HepG2 (cell line): ENCODE results near the gene NYAP1. TPM values are rescaled to one million over a fixed set of nuclear protein-coding genes. Genes with fewer than 3 reads are reported as not detected.

Experiments used
- ARNT ChIP-seq: fragments of 450-650 bp; IDR thresholded peaks from 2 replicates; pipeline ENCODE4 v1.6.1; 2017
- FOXJ3 ChIP-seq: sonication (generic); formaldehyde crosslinking; IDR thresholded peaks from 2 replicates; pipeline ENCODE4 v1.4.0; 2020; ENCODE audit warnings: missing genetic modification reagents, mild to moderate bottlenecking, borderline replicate concordance
- FOXM1 ChIP-seq: sonication (generic); formaldehyde crosslinking; IDR thresholded peaks from 2 replicates; pipeline ENCODE4 v1.5.0; 2020; ENCODE audit warnings: missing genetic modification reagents
- KDM5B ChIP-seq: sonication (generic); formaldehyde crosslinking; IDR thresholded peaks from 2 replicates; pipeline ENCODE4 v1.4.0; 2020; ENCODE audit warnings: missing genetic modification reagents, mild to moderate bottlenecking, borderline replicate concordance
- MYC ChIP-seq: sonication (generic); formaldehyde crosslinking; IDR thresholded peaks from 2 replicates; pipeline ENCODE4 v1.9.0; 2021; ENCODE audit warnings: missing genetic modification reagents, borderline replicate concordance
- PAXIP1 ChIP-seq: sonication (generic); formaldehyde crosslinking; conservative IDR thresholded peaks from 2 replicates; pipeline ENCODE4 v1.4.0; 2020; ENCODE audit warnings: mild to moderate bottlenecking, missing genetic modification reagents, moderate library complexity
- POGK ChIP-seq: sonication (generic); formaldehyde crosslinking; conservative IDR thresholded peaks from 2 replicates; pipeline ENCODE4 v1.8.0; 2022; ENCODE audit warnings: mild to moderate bottlenecking, moderate library complexity, missing genetic modification reagents
- SOX13 ChIP-seq, 3 experiments: fragments of 450-650 bp in 1 of 3; sonication (generic) in 1 of 3; formaldehyde crosslinking in 1 of 3; IDR thresholded peaks in 2 of 3; conservative IDR thresholded peaks in 1 of 3; 2 replicates each; pipeline versions ENCODE4 v1.5.0 to v1.6.1; 2016 to 2020; ENCODE audit warnings: antibody characterized with exemption in 1 of 3, mild to moderate bottlenecking in 1 of 3, missing compliant biosample characterization in 1 of 3, missing genetic modification reagents in 1 of 3, moderate library complexity in 1 of 3
- TEAD3 ChIP-seq: optimal IDR thresholded peaks from 2 replicates; pipeline ENCODE3; 2016; ENCODE audit warnings: borderline replicate concordance
- ZBTB21 ChIP-seq: sonication (generic); formaldehyde crosslinking; IDR thresholded peaks from 2 replicates; pipeline ENCODE4 v1.4.0; 2020; ENCODE audit warnings: missing genetic modification reagents
- ZFP36L1 ChIP-seq: sonication (generic); formaldehyde crosslinking; IDR thresholded peaks from 2 replicates; pipeline ENCODE4 v1.8.0; 2022; ENCODE audit warnings: mild to moderate bottlenecking, missing genetic modification reagents, moderate library complexity
- ZNF160 ChIP-seq: sonication (generic); formaldehyde crosslinking; IDR thresholded peaks from 2 replicates; pipeline ENCODE4 v1.8.0; 2022; ENCODE audit warnings: mild to moderate bottlenecking, inconsistent platforms, missing genetic modification reagents
- ZNF280D ChIP-seq: sonication (generic); formaldehyde crosslinking; IDR thresholded peaks from 2 replicates; pipeline ENCODE4 v1.5.1; 2020; ENCODE audit warnings: mild to moderate bottlenecking, missing genetic modification reagents
- ZNF343 ChIP-seq: sonication (generic); formaldehyde crosslinking; IDR thresholded peaks from 2 replicates; pipeline ENCODE4 v1.4.0; 2020; ENCODE audit warnings: mild to moderate bottlenecking, missing genetic modification reagents
- ZNF501 ChIP-seq: sonication (generic); formaldehyde crosslinking; IDR thresholded peaks from 2 replicates; pipeline ENCODE4 v1.5.1; 2020; ENCODE audit warnings: mild to moderate bottlenecking, moderate library complexity, missing genetic modification reagents
- ZNF614 ChIP-seq: IDR thresholded peaks from 2 replicates; pipeline ENCODE4 v1.6.1; 2018; ENCODE audit warnings: missing biosample characterization, missing genetic modification reagents, inconsistent platforms, borderline replicate concordance
- ZNF678 ChIP-seq: sonication (generic); formaldehyde crosslinking; IDR thresholded peaks from 2 replicates; pipeline ENCODE4 v1.4.0; 2020; ENCODE audit warnings: mild to moderate bottlenecking, missing genetic modification reagents
- ZNF691 ChIP-seq: sonication (generic); formaldehyde crosslinking; IDR thresholded peaks from 2 replicates; pipeline ENCODE4 v1.4.0; 2020; ENCODE audit warnings: missing genetic modification reagents, low read depth, mild to moderate bottlenecking, borderline replicate concordance
- ZNF747 ChIP-seq: sonication (generic); formaldehyde crosslinking; IDR thresholded peaks from 2 replicates; pipeline ENCODE4 v1.8.1; 2023; ENCODE audit warnings: missing genetic modification reagents, mild to moderate bottlenecking, borderline replicate concordance
- polyA plus RNA-seq, 8 experiments: library from polyadenylated mRNA; depleted of rRNA in 3 of 8; stranded (reverse) in 7 of 8; unstranded in 1 of 8; fragments of >200 nt; fragmentation: Illumina TruSeq in 4 of 8; extraction: Trizol in 4 of 8; gene quantifications; 2 replicates each; pipeline versions ENCODE4 v1.2.1 to v1.2.3, GENCODE V29; 2011 to 2016; ENCODE audit warnings: low read depth in 4 of 8, missing spikeins in 1 of 8, mixed read lengths in 1 of 8; ENCODE audit not compliant: insufficient read depth in 1 of 8
- total RNA-seq, 5 experiments: library from RNA; depleted of rRNA; stranded (reverse); fragments of >200 nt; fragmentation: Illumina TruSeq; extraction: Trizol; gene quantifications; 2 replicates each; pipeline ENCODE4 v1.2.3, GENCODE V29; 2016; ENCODE audit warnings: low read depth in 1 of 5

NYAP1 gene
- total and polyA plus RNA-seq, 2 of the 13 experiments (the other 11 are each of a cell fraction or from before 2014, with no cell fraction given): 0.15 to 0.46 TPM

- TF ChIP-seq ZNF343 (CRISPR knock-in tag) (0 out of 2 replicates have a peak, but pooled peaks have one; percentile 39), ZBTB21 (CRISPR knock-in tag) (no peak), KDM5B (CRISPR knock-in tag) (peak; percentile 79; the same call in 1 of the 2 replicates), ZNF691 (CRISPR knock-in tag) (0 out of 2 replicates have a peak, but pooled peaks have one; percentile 25), POGK (CRISPR knock-in tag) (no peak), ZNF747 (CRISPR knock-in tag) (no peak), SOX13 (IDR thresholded peaks at IDR 0.05) (no peak), SOX13 (CRISPR knock-in tag; conservative IDR thresholded peaks at IDR 0.05 in 1 of 2, IDR thresholded peaks at IDR 0.05 in 1 of 2) (0 out of 4 replicates have a peak, but pooled peaks of 1 of the 2 experiments have one; percentile 22), MYC (peak; percentile 69; the same call in 1 of the 2 replicates), PAXIP1 (CRISPR knock-in tag) (peak; percentile 29; the same call in 1 of the 2 replicates), ZNF280D (CRISPR knock-in tag) (no peak), ZNF160 (CRISPR knock-in tag) (no peak), ZNF614 (CRISPR knock-in tag) (0 out of 2 replicates have a peak, but pooled peaks have one; percentile 53), ZNF501 (no peak), ARNT (no peak), FOXM1 (no peak), ZNF678 (no peak), TEAD3 (peak; percentile 32), FOXJ3 (CRISPR knock-in tag) (no peak), ZFP36L1 (no peak)
These were observed 9.9 kb downstream of the NYAP1 start (continued) for GRCh38 chr7:100493476-100494264.
